ENCODE data around the gene ITGAE.

DNA sequence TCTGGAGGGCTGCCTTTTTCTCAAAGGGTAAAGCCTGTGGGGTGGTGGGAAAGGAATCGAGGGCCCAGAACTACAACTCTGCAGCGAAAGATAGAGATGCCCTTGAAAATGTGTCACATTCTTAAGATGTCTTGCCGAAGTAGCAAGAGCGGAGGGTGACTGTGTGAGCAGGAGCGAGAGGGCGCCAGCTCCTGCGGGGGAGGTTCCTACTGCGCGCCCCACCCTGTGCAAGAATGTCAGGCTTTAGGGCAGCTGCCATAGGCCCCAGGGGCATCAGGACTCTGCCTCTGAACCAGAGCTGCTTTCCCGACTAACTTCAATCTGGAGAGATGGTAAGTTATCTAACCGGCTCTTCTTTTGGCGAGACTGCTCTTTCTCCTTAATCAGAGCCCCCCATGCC, 11.8 kb upstream of the ITGAE start:
- TF ChIP-seq EZH2 (IDR thresholded peaks at IDR 0.05; ENCODE audit: insufficient read depth, poor library complexity, severe bottlenecking) (no peak), EZH2phosphoT487 (IDR thresholded peaks at IDR 0.05; ENCODE audit: insufficient read depth, low read depth) (no peak)
